ENCODE data around the gene ETFA.

The ETFA gene

GRCh38 chr15:76340198-76340802 is 29.0 kb upstream of the ETFA start:
- peak; percentile 59 for DNase-seq

GRCh38 chr15:76339305-76340197 is 28.3 kb upstream of the ETFA start:
- peak; percentile 70 for DNase-seq

- peak; percentile 75 for DNase-seq
These were observed 27.4 kb upstream of the ETFA start for GRCh38 chr15:76338486-76339304.

GRCh38 chr15:76337696-76338485 is 26.6 kb upstream of the ETFA start:
- peak; percentile 52 for DNase-seq

DNA sequence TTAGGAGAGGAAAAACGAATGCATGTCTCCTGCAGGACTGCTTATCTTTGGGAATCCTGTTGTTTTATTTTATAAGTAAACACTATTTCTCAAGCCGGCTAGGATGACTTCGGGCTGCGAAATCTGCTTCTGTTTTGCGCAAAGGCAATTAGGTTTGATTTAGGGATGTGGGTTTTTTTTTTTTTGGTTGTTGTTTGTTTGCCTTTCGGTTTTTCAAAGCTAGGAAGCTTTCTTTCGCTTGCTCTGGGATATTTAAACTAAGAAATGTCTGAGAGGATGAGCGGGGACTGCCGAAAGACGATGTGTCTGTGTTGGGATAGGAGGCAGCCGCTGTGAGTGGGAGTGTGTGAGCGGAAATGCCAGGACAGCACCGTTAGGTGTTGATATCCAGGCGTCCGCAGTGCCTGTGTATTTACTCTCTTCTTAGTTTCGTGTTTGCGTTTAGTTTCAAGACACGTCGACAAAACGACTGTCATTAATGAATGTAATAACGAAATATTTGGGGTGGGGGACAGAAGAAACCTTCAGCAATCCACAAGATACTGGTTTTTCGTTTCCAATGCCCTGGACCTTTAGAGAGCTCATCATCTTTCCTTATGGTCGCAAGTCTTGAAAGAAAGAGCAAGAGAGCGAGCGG is 25.9 kb upstream of the ETFA start:
- peak; percentile 74 for DNase-seq

DNA sequence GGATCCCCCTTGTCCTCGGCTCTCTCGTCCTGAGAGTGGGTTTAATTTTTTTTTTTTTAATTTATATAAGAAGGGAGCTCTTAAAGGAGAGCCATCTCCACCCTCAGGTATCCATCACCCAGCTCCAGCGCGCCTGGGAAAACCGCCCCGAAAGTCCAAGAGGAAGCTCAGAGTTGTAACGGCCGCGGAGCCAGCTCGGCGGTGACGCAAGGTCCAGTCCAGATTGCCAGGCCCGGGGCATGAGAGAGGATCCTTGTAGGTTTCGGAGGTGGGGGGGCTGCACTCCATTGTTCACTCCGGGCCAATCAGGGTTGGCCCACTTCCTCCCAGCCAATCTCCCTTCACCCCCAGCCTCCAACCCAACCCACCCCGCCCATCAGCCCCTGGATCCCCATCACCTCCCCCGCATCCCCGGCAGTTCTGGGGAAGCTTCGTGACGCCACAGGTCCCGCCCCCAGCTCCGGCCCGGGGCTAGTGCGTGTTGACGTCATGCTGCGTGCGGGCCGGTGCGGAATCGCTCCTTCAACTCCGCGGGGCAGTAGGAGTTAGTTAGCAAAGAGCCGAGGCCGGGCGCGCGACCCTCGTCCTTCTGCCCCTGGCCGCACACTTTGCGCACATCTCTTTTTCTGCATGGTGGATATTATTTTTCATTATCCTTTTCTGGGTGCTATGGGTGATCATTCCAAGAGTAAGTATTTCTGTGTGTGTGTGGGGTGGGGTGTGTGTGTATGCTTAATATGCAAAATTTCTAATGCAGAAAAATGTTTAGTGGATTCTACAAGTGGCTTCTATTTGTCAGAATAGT is 25.2 kb upstream of the ETFA start, which contains the start of gene ISL2:
Gene ISL2 (plus strand): TSS at position 520 of the 805 bp plus-strand sequence. CDS start 111 bp downstream, at position 631.
- peak; percentile 100 for DNase-seq

DNA sequence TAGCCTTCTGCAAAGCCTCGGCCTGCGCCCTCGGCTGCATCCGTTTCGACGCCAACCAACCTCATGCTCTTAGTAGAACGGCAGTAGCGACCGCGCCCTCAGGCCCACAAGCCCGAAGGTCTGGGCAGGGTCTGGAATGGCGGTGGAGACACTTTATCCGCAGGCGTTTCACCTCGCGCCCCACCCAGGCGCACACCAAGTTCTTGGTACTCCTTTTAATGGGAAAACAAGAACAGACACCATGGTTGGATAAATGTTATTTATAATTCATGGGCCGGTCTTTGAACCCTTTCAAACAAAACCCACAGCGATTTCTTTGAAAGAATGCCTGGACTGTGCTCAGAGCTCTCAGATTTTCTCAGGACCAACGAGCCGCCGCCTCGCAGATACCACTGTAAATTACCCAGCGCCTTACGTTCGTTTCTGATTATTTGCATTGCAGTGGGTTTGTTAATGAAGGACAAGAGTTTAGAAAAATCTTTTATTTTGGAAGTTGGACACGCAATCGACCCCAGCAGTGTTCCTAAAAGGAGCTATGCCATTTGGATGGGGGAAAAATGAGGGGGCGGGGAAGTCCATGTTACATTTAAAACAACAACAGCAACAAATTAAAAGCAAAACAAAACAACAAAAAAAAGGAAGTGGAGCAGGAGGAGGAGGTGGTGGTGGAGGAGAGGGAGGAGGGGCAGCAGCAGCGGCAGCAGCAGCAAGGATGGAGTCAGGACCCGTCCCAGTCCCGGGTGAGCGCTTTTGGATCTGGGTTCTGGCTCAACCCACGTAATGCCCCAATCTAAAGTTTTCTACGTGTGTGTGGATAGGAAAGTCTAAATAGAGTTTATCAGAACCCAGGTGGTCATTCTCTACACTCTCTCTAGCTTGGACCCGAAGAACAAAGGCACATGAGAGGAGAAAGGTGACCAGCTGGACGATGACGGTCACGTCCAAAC is 24.3 kb upstream of the ETFA start:
- DNase-seq, result peak; percentile 68

- DNase-seq, result no peak
These were observed 23.4 kb upstream of the ETFA start for GRCh38 chr15:76334438-76335306.

DNA sequence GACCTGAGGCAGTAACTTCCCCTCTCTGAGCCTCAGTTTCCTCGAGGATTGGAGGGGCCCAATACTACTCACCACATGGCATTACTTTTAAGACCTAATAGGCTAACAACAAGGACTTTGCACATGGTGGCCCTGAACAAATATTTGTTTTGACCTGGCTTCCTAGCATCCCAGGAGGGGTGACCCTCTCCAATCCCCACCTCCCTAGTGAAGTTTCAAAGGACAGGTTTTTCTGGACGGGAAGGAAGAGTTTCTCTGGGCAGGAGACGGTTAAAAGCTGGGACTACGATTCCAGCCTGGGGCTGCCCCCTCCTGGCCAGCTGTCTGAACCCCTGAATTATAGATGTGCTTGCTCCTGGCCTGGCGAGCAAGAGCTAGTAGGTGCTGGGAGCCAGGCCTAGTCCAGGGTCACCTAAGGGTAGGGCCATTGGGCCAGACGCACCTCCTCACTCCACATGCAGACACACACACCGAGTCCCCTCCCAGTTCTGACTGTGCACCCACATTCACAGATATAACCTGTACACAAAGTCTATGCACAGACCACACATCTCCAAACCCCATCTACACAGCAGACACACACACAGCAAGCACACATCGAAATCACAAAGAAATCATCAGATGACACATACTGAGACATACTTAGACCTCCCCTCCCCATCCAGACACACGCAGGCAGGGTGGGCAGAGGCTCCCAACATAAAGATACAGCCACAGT is 22.6 kb upstream of the ETFA start:
- peak; percentile 61 for DNase-seq

- no peak for DNase-seq
These were observed 22.0 kb upstream of the ETFA start for GRCh38 chr15:76333309-76333708.

DNA sequence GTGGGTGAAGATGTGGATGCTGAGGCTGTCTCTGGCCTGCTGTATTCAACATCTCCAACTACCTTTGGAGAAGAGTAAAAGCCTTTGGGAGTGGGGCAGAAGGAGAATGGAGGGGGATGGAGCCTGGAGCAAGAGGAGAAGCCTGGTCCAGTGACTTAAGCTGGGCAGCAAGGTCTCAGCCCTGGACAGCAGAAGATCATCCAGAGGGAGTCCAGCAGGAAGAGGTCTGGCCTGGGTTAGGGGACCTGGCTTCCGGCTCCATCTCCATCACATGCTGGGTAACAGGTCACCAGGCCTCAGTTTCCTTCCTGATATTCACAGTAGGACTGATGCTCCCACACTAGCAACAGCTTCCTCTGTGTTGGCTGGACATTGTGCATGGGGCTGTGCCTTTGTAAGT is 21.5 kb upstream of the ETFA start:
- DNase-seq, result no peak

DNA sequence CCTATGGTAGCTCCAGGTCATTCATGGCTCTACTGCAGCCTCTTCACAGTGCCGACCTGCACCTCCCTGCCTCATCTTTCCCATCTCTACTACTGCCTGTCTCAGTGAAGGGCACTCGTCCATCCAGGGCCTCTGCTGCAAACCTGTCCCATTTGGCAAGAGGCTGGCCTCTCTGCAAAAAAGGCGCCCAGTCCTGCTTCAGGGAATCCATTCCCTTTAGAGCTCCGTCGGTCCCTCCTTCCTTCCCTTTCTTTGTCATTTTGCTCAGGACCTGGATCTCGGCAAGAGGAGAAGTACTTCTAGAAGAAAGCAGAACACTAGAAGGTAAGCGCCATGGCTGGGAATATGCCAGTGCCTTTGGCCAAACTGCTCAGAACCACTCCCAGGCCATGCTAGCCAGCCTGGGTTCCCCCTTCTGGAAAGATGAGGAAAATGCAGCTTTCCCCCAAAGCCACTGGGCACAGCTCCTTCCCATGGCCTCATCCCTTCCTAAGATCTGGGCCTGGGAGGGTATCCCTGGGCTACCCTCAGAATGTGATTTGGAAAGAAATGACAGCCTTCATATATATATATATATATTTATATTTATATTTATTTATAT is 18.9 kb upstream of the ETFA start:
- DNase-seq, result peak; percentile 85

- DNase-seq, result peak; percentile 46
These were observed 17.7 kb upstream of the ETFA start for GRCh38 chr15:76328958-76329357.

GRCh38 chr15:76328106-76328696 is 16.9 kb upstream of the ETFA start:
- DNase-seq, result peak; percentile 97

DNA sequence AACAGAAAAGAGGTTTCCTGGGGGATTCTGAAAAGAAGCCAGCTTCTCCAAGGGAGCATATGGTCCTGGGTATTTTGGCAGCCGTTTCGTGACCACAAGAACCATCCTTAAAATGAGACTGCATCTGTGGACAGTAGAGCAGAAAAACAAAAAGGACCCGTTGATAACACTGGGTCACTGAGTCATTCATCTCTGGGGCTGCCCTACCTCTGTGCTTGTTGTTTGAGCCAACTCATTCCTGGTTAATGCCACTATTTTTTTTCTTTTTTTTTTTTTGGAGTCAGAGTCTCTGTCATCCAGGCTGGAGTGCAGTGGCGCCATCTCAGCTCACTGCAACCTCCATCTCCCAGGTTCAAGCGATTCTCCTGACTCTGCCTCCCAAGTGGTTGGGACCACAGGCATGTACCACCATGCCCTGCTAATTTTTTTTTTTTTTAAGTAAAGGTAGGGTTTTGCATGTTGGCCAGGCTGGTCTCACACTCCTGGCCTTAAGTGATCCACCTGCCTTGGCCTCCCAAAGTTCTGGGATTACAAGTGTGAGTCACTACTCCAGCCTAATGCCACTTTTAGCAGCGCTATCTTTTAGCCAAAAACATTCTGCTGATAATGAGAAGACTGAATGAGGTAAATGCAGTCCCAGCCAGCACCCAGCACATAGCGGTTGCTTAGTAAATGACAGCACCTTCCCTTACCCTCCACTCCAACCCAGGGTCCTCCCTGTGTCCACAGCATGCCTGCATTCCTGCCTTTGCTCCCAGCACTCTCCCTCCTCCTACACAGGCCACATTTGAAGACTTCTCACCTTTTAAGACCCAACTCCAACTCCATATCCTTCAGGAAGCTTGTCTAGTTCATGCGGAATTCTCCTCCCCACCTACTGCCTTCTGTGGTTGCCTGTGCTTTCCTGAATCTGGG is 16.2 kb upstream of the ETFA start:
- no peak for DNase-seq

- DNase-seq, result no peak
These were observed 14.4 kb upstream of the ETFA start for GRCh38 chr15:76325704-76326103.
